Large intestine (tissue), 3 donors: Measurements from ENCODE around the gene ENTHD1. TPM values are rescaled to one million over a fixed set of nuclear protein-coding genes. Genes with fewer than 3 reads are reported as not detected.
"Not testable (repeated sequence)": the region's sequence is repeated elsewhere in the genome, so short reads cannot be mapped to it uniquely, and the experiment has no call there.

Experiments used
- DNase-seq, 2 donors: peaks; one replicate each; pipeline versions ENCODE4 v3.0.0 to v3.0.0-alpha.2; 2013
- H3K27ac ChIP-seq: one replicate; pipeline ENCODE4 v1.5.1; 2013; ENCODE audit warnings: low read length
- H3K27me3 ChIP-seq: 2 replicates; pipeline ENCODE4 v1.6.1; 2013; ENCODE audit warnings: low read length; ENCODE audit not compliant: control insufficient read depth, insufficient read depth
- H3K36me3 ChIP-seq: 2 replicates; pipeline ENCODE4 v1.6.1; 2013; ENCODE audit warnings: low read length; ENCODE audit not compliant: control insufficient read depth, insufficient read depth
- H3K4me1 ChIP-seq: one replicate; pipeline ENCODE4 v1.6.1; 2013; ENCODE audit warnings: low read length; ENCODE audit not compliant: control insufficient read depth, insufficient read depth
- H3K4me3 ChIP-seq: one replicate; pipeline ENCODE4 v1.5.1; 2013; ENCODE audit warnings: low read length
- H3K9me3 ChIP-seq: one replicate; pipeline ENCODE4 v1.6.1; 2013; ENCODE audit warnings: mild to moderate bottlenecking, low read depth, low read length, moderate library complexity; ENCODE audit not compliant: control insufficient read depth
- WGBS: methylation state at CpG from one replicate; pipeline ENCODE4 v1.1.5; 2013; ENCODE audit warnings: low lambda C conversion rate; ENCODE audit not compliant: insufficient coverage; 5-methylcytosine and 5-hydroxymethylcytosine counted together
- polyA plus RNA-seq: library from polyadenylated mRNA; unstranded; fragments of 120-200 nt; gene quantifications from one replicate; pipeline ENCODE4 v1.2.1, GENCODE V29; 2013

The ENTHD1 gene
- polyA plus RNA-seq, 1 donor, result 0.06 TPM

- Histone ChIP-seq H3K27me3 (no peaks in the 10 kb centered on the region), H3K4me1 (no peaks in the 10 kb centered on the region), H3K4me3 (no peak overlapping the region), H3K27ac (no peak overlapping the region), H3K9me3 (no peaks in the 10 kb centered on the region), H3K36me3 (no peaks in the 10 kb centered on the region)
- DNase-seq, result no peak
- WGBS, result no CpG with 5 or more reads among the region's 3 CpGs
These were observed 46.1 kb downstream of the ENTHD1 start for GRCh38 chr22:39847477-39847876.

GRCh38 chr22:39846539-39846938 lies 47.0 kb downstream of the ENTHD1 start:
- H3K9me3 ChIP-seq, H3K27me3 ChIP-seq, H3K36me3 ChIP-seq, H3K4me3 ChIP-seq, DNase-seq, H3K4me1 ChIP-seq, H3K27ac ChIP-seq: not testable (repeated sequence)
- WGBS, result no CpG with 5 or more reads among the region's 1 CpG

- no peaks in the 10 kb centered on the region for H3K36me3 ChIP-seq
- H3K4me3 ChIP-seq, result no peak overlapping the region
- no peak for DNase-seq
- no peaks in the 10 kb centered on the region for H3K4me1 ChIP-seq
- no peaks in the 10 kb centered on the region for H3K27me3 ChIP-seq
- H3K27ac ChIP-seq, result no peak overlapping the region
- H3K9me3 ChIP-seq, result no peaks in the 10 kb centered on the region
- 78% methylated on average over 3 of the region's 3 CpGs for WGBS
These were observed 48.0 kb downstream of the ENTHD1 start for GRCh38 chr22:39845529-39845928.

GRCh38 chr22:39839917-39840510 lies 53.5 kb downstream of the ENTHD1 start:
- DNase-seq, result no peak
- WGBS, result no CpG with 5 or more reads among the region's 5 CpGs

GRCh38 chr22:39839204-39839603 lies 54.4 kb downstream of the ENTHD1 start:
- WGBS, result 77% methylated on average over 5 of the region's 5 CpGs
- Histone ChIP-seq H3K4me1 (no peaks in the 10 kb centered on the region), H3K36me3 (no peaks in the 10 kb centered on the region), H3K4me3 (no peak overlapping the region), H3K27ac (no peak overlapping the region), H3K27me3 (peaks cover 4% of the 10 kb centered on the region), H3K9me3 (no peaks in the 10 kb centered on the region)
- no peak for DNase-seq

More at GRCh38 chr22:39839917-39840510, 53.5 kb downstream of the ENTHD1 start:
- Histone ChIP-seq H3K36me3 (no peaks in the 10 kb centered on the region), H3K4me1 (no peaks in the 10 kb centered on the region), H3K4me3 (no peak overlapping the region), H3K9me3 (no peaks in the 10 kb centered on the region), H3K27me3 (peaks cover 4% of the 10 kb centered on the region), H3K27ac (no peak overlapping the region)

GRCh38 chr22:39833610-39834009 lies 60.0 kb downstream of the ENTHD1 start:
- Histone ChIP-seq H3K9me3 (no peaks in the 10 kb centered on the region), H3K36me3 (no peaks in the 10 kb centered on the region), H3K4me1 (no peaks in the 10 kb centered on the region), H3K27ac (no peak overlapping the region), H3K4me3 (no peak overlapping the region), H3K27me3 (peaks cover 8% of the 10 kb centered on the region)
- no peak for DNase-seq
- WGBS, result 80% methylated on average over 2 of the region's 2 CpGs

- Histone ChIP-seq H3K4me3 (no peak overlapping the region), H3K36me3 (no peaks in the 10 kb centered on the region), H3K4me1 (no peaks in the 10 kb centered on the region), H3K27ac (no peak overlapping the region), H3K27me3 (peaks cover 8% of the 10 kb centered on the region), H3K9me3 (no peaks in the 10 kb centered on the region)
- WGBS, result no CpG with 5 or more reads among the region's 1 CpG
- DNase-seq, result no peak
These were observed 60.5 kb downstream of the ENTHD1 start for GRCh38 chr22:39833093-39833492.

GRCh38 chr22:39832627-39833074 lies 60.9 kb downstream of the ENTHD1 start:
- WGBS, result no CpG with 5 or more reads among the region's 7 CpGs

GRCh38 chr22:39825661-39826102 lies 67.9 kb downstream of the ENTHD1 start:
- H3K27me3 ChIP-seq, result no peaks in the 10 kb centered on the region
- H3K27ac ChIP-seq, result no peak overlapping the region
- H3K36me3 ChIP-seq, result no peaks in the 10 kb centered on the region
- no peak overlapping the region for H3K4me3 ChIP-seq
- H3K9me3 ChIP-seq, result no peaks in the 10 kb centered on the region
- no peak for DNase-seq
- 80% methylated on average over 1 of the region's 3 CpGs for WGBS
- no peaks in the 10 kb centered on the region for H3K4me1 ChIP-seq

More at GRCh38 chr22:39832627-39833074, 60.9 kb downstream of the ENTHD1 start:
- no peak overlapping the region for H3K27ac ChIP-seq
- H3K4me3 ChIP-seq, result no peak overlapping the region
- H3K9me3 ChIP-seq, result no peaks in the 10 kb centered on the region
- H3K4me1 ChIP-seq, result no peaks in the 10 kb centered on the region
- H3K27me3 ChIP-seq, result peaks cover 8% of the 10 kb centered on the region
- H3K36me3 ChIP-seq, result no peaks in the 10 kb centered on the region
- DNase-seq, result no peak

- Histone ChIP-seq H3K27ac (no peak overlapping the region), H3K9me3 (no peaks in the 10 kb centered on the region), H3K4me1 (no peaks in the 10 kb centered on the region), H3K4me3 (no peak overlapping the region), H3K27me3 (no peaks in the 10 kb centered on the region), H3K36me3 (no peaks in the 10 kb centered on the region)
- no peak for DNase-seq
- no CpG with 5 or more reads among the region's 3 CpGs for WGBS
These were observed 72.6 kb downstream of the ENTHD1 start for GRCh38 chr22:39821008-39821407.

GRCh38 chr22:39820256-39820655 lies 73.3 kb downstream of the ENTHD1 start:
- H3K4me1 ChIP-seq, result no peaks in the 10 kb centered on the region
- no peaks in the 10 kb centered on the region for H3K9me3 ChIP-seq
- H3K4me3 ChIP-seq, result no peak overlapping the region
- no peaks in the 10 kb centered on the region for H3K27me3 ChIP-seq
- H3K36me3 ChIP-seq, result no peaks in the 10 kb centered on the region
- DNase-seq, result no peak
- 89% methylated on average over 4 of the region's 4 CpGs for WGBS
- no peak overlapping the region for H3K27ac ChIP-seq
